ENCODE measurements around the gene SDHC.

Gene SDHC

DNA sequence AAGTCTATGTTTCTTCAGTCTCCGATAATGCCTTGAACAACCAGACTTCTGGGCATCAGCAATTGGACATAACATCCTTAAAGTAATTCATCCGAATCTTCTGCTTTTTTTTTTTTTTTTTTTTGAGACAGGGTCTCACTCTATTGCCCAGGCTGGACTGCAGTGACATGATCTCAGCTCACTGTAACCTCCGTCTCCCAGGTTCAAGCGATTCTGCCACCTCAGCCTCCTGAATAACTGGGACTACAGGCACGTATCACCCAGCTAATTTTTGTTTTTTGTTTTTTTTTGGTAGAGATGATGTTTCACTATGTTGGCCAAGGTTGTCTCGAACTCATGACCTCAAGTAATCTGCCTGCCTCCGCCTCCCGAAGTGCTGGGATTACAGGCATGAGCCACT lies 77.4 kb downstream of the SDHC start:
- TF ChIP-seq ZBTB7A (IDR thresholded peaks at IDR 0.05; ENCODE audit: low read depth) (no peak), CEBPB (IDR thresholded peaks at IDR 0.05) (no peak), TEAD4 (IDR thresholded peaks at IDR 0.05) (no peak), EGR1 (IDR thresholded peaks at IDR 0.05) (no peak), TAF1 (IDR thresholded peaks at IDR 0.05; ENCODE audit: low read depth) (no peak), YY1 (IDR thresholded peaks at IDR 0.05; ENCODE audit: low read depth) (no peak), RAD21 (IDR thresholded peaks at IDR 0.05; ENCODE audit: low read depth) (no peak)
- TF ChIP-seq, protein P1, sequence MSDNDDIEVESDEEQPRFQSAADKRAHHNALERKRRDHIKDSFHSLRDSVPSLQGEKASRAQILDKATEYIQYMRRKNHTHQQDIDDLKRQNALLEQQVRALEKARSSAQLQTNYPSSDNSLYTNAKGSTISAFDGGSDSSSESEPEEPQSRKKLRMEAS (IDR thresholded peaks at IDR 0.05) = no peak

DNA sequence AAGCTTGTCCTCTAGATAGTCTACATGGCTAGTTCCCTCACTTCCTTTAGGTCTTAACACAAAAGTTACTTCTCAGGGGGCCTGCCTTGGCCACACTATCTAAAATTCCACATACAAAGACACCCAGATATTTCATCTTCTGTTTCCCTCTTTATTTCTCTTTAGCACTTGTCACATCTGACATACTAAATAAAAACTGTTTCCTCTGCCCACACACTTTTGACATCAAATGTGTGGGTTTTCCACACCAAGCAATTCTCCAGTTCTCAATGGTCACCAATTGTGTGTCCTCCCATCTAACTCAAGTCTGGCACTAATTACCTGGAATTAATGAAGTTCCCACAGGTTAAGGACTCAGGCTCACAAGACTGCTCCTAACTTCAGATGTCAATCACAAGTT lies 79.0 kb downstream of the SDHC start:
- TF ChIP-seq CEBPB (IDR thresholded peaks at IDR 0.05) = no peak

DNA sequence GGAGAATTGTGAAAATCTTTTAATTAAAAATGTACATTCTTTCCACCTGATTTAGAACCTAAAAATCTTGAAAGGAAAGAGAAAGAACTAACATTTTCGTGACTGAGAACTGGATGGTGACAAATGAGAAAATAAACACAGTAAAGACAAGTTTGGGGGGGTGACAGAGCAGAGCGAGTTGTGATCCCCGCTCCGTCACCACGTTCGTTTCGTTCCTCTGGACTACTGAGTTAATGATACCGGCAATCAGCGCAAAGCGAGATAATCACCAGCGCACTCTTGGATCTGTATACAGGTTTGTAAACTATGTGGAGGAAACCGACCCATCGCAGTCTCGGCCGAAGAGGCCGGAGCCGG lies 84.7 kb downstream of the SDHC start:
- TF ChIP-seq YY1 (IDR thresholded peaks at IDR 0.05; ENCODE audit: low read depth) = no peak
- TF ChIP-seq EGR1 (IDR thresholded peaks at IDR 0.05) = no peak
- no peak for TF ChIP-seq RAD21 (IDR thresholded peaks at IDR 0.05; ENCODE audit: low read depth)
- TF ChIP-seq FOXM1 (IDR thresholded peaks at IDR 0.05; ENCODE audit: borderline replicate concordance, low read depth) = no peak
- TF ChIP-seq, protein P2, sequence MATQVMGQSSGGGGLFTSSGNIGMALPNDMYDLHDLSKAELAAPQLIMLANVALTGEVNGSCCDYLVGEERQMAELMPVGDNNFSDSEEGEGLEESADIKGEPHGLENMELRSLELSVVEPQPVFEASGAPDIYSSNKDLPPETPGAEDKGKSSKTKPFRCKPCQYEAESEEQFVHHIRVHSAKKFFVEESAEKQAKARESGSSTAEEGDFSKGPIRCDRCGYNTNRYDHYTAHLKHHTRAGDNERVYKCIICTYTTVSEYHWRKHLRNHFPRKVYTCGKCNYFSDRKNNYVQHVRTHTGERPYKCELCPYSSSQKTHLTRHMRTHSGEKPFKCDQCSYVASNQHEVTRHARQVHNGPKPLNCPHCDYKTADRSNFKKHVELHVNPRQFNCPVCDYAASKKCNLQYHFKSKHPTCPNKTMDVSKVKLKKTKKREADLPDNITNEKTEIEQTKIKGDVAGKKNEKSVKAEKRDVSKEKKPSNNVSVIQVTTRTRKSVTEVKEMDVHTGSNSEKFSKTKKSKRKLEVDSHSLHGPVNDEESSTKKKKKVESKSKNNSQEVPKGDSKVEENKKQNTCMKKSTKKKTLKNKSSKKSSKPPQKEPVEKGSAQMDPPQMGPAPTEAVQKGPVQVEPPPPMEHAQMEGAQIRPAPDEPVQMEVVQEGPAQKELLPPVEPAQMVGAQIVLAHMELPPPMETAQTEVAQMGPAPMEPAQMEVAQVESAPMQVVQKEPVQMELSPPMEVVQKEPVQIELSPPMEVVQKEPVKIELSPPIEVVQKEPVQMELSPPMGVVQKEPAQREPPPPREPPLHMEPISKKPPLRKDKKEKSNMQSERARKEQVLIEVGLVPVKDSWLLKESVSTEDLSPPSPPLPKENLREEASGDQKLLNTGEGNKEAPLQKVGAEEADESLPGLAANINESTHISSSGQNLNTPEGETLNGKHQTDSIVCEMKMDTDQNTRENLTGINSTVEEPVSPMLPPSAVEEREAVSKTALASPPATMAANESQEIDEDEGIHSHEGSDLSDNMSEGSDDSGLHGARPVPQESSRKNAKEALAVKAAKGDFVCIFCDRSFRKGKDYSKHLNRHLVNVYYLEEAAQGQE (IDR thresholded peaks at IDR 0.05; ENCODE audit: low read depth) = no peak
- TF ChIP-seq, protein P3, sequence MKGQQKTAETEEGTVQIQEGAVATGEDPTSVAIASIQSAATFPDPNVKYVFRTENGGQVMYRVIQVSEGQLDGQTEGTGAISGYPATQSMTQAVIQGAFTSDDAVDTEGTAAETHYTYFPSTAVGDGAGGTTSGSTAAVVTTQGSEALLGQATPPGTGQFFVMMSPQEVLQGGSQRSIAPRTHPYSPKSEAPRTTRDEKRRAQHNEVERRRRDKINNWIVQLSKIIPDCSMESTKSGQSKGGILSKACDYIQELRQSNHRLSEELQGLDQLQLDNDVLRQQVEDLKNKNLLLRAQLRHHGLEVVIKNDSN (IDR thresholded peaks at IDR 0.05) = no peak
- no peak for TF ChIP-seq CREB1 (IDR thresholded peaks at IDR 0.05; ENCODE audit: low read depth)
- no peak for TF ChIP-seq NFIC (IDR thresholded peaks at IDR 0.05)
- TF ChIP-seq TAF1 (IDR thresholded peaks at IDR 0.05; ENCODE audit: low read depth) = no peak

DNA sequence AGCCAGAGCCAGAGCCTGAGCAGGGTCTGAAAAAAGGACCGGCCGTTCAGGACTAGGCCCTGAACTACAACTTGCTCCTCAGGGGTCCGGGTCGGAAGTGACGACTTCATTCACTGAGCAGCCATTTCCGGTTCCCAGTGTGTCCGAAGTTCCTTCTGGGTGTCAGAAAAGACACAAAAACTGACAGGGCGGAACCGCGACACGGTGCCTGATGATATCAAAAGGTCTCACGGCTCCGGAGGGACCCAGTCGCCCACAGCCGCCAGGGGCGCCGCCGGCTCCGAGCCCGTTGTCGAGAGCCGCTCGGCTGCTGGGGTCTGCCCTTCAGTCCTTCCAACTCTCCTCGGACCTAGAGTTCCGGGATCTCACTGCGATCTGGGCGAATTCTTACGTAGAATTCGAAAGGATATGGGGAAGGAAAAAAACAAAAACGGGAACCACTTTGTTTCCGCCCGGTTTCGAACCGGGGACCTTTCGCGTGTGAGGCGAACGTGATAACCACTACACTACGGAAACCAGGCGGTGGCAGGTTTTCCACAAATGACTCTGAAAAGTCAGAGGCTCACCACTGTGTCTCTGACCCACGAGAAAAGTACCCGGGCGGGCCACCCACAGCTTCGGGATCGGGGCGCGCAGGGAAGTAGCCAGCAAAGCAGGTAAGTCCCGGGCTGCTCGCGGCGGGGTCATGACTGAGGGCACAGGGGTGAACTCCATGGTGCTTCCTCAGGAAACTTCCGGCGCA lies 85.2 kb downstream of the SDHC start:
- TF ChIP-seq, protein P3 (IDR thresholded peaks at IDR 0.05) = peak; percentile 2; the same call in 1 of the 2 replicates
- peak; percentile 24; the same call in 1 of the 2 replicates for TF ChIP-seq TCF12 (IDR thresholded peaks at IDR 0.05; ENCODE audit: low read depth)
- TF ChIP-seq FOXM1 (IDR thresholded peaks at IDR 0.05; ENCODE audit: borderline replicate concordance, low read depth) = no peak
- no peak for TF ChIP-seq ZBTB7A (IDR thresholded peaks at IDR 0.05; ENCODE audit: low read depth)
- no peak for TF ChIP-seq RAD21 (IDR thresholded peaks at IDR 0.05; ENCODE audit: low read depth)
- no peak; the same call in 1 of the 2 replicates for TF ChIP-seq EP300 (IDR thresholded peaks at IDR 0.05; ENCODE audit: borderline replicate concordance)
- TF ChIP-seq CEBPB (IDR thresholded peaks at IDR 0.05) = 0 out of 2 replicates have a peak, but pooled peaks have one; percentile 26
- TF ChIP-seq, protein P1 (IDR thresholded peaks at IDR 0.05) = 0 out of 2 replicates have a peak, but pooled peaks have one; percentile 33
- TF ChIP-seq CREB1 (IDR thresholded peaks at IDR 0.05; ENCODE audit: low read depth) = peak; percentile 76
- TF ChIP-seq TAF1 (IDR thresholded peaks at IDR 0.05; ENCODE audit: low read depth) = peak; percentile 85
- TF ChIP-seq, protein P2 (IDR thresholded peaks at IDR 0.05; ENCODE audit: low read depth) = no peak
- TF ChIP-seq EGR1 (IDR thresholded peaks at IDR 0.05) = no peak
- TF ChIP-seq YY1 (IDR thresholded peaks at IDR 0.05; ENCODE audit: low read depth) = peak; percentile 57
- TF ChIP-seq NFIC (IDR thresholded peaks at IDR 0.05) = peak; percentile 23; the same call in 1 of the 2 replicates
- TF ChIP-seq TEAD4 (IDR thresholded peaks at IDR 0.05) = peak; percentile 91

DNA sequence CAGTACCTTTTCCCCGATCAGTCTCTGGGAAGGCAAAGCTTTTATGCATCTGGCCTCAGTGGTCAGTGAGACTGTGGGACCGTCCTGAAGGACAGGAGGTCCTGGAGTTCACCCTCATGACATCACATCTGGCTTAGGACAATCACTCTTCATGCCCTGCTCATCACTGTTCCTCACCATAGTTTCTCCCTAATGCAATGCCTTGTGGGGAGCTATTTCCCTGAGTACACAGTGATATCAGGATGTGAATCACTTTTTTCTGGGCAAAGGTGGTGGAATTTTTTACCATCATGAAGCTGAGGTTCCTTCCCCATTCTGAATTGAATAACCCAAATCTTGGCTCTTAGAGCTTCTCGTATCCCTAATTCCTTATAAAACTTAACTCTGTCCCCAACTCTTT lies 88.3 kb downstream of the SDHC start:
- TF ChIP-seq TCF12 (IDR thresholded peaks at IDR 0.05; ENCODE audit: low read depth) = no peak
- TF ChIP-seq TEAD4 (IDR thresholded peaks at IDR 0.05) = no peak
- no peak for TF ChIP-seq FOXM1 (IDR thresholded peaks at IDR 0.05; ENCODE audit: borderline replicate concordance, low read depth)
- TF ChIP-seq, protein P1 (IDR thresholded peaks at IDR 0.05) = no peak
- no peak for TF ChIP-seq NFIC (IDR thresholded peaks at IDR 0.05)
- no peak for TF ChIP-seq ZBTB7A (IDR thresholded peaks at IDR 0.05; ENCODE audit: low read depth)
- TF ChIP-seq CEBPB (IDR thresholded peaks at IDR 0.05) = no peak
- no peak for TF ChIP-seq EP300 (IDR thresholded peaks at IDR 0.05; ENCODE audit: borderline replicate concordance)
- no peak for TF ChIP-seq RAD21 (IDR thresholded peaks at IDR 0.05; ENCODE audit: low read depth)
- TF ChIP-seq EGR1 (IDR thresholded peaks at IDR 0.05) = no peak
- no peak for TF ChIP-seq YY1 (IDR thresholded peaks at IDR 0.05; ENCODE audit: low read depth)
- no peak for TF ChIP-seq TAF1 (IDR thresholded peaks at IDR 0.05; ENCODE audit: low read depth)
- TF ChIP-seq CREB1 (IDR thresholded peaks at IDR 0.05; ENCODE audit: low read depth) = no peak
- TF ChIP-seq, protein P3 (IDR thresholded peaks at IDR 0.05) = no peak
- TF ChIP-seq, protein P2 (IDR thresholded peaks at IDR 0.05; ENCODE audit: low read depth) = no peak
